Muscle layer of duodenum (tissue), 2 donors: ENCODE results near the gene GPRIN3.

ENCODE experiments used
- H3K27ac ChIP-seq: one replicate; pipeline ENCODE4 v1.7.0; 2013; ENCODE audit warnings: mild to moderate bottlenecking, low read length
- H3K27me3 ChIP-seq: one replicate; pipeline ENCODE4 v1.7.0; 2013; ENCODE audit warnings: low read depth, mild to moderate bottlenecking, control low read depth, low read length
- H3K36me3 ChIP-seq, 2 donors: one replicate each; pipeline ENCODE4 v1.7.0; 2013; ENCODE audit warnings: low read length in 2 of 2, control low read depth in 1 of 2, mild to moderate bottlenecking in 1 of 2; ENCODE audit not compliant: insufficient read depth in 2 of 2, control insufficient read depth in 1 of 2
- H3K4me1 ChIP-seq, 2 donors: one replicate each; pipeline ENCODE4 v1.7.0; 2013; ENCODE audit warnings: low read length in 2 of 2, mild to moderate bottlenecking in 2 of 2, control low read depth in 1 of 2, moderate library complexity in 1 of 2; ENCODE audit not compliant: insufficient read depth in 2 of 2, control insufficient read depth in 1 of 2
- H3K4me3 ChIP-seq, 2 donors: one replicate each; pipeline ENCODE4 v1.7.0; 2013; ENCODE audit warnings: low read length in 2 of 2, low read depth in 1 of 2, mild to moderate bottlenecking in 1 of 2
- H3K9me3 ChIP-seq, 2 donors: one replicate each; pipeline ENCODE4 v1.7.0; 2013; ENCODE audit warnings: low read length in 2 of 2, control low read depth in 1 of 2, mild to moderate bottlenecking in 1 of 2; ENCODE audit not compliant: control insufficient read depth in 1 of 2
- donor health status: healthy.

Gene GPRIN3

GRCh38 chr4:89334830-89335229, 27.2 kb upstream of the GPRIN3 start:
- H3K4me1 ChIP-seq = peaks cover 0 to 10% of the 10 kb centered on the region in 2 donors
- H3K9me3 ChIP-seq = no peaks in the 10 kb centered on the region
- H3K36me3 ChIP-seq = no peaks in the 10 kb centered on the region
- H3K4me3 ChIP-seq = no peak overlapping the region
- no peaks in the 10 kb centered on the region for H3K27me3 ChIP-seq
- H3K27ac ChIP-seq = no peak overlapping the region

GRCh38 chr4:89334311-89334710, 26.7 kb upstream of the GPRIN3 start:
- no peaks in the 10 kb centered on the region for H3K9me3 ChIP-seq
- H3K27me3 ChIP-seq = no peaks in the 10 kb centered on the region
- no peak overlapping the region for H3K4me3 ChIP-seq
- peaks cover 0 to 10% of the 10 kb centered on the region in 2 donors for H3K4me1 ChIP-seq
- H3K36me3 ChIP-seq = no peaks in the 10 kb centered on the region
- H3K27ac ChIP-seq = no peak overlapping the region

GRCh38 chr4:89331686-89332544, 24.3 kb upstream of the GPRIN3 start:
- H3K27me3 ChIP-seq = no peaks in the 10 kb centered on the region
- H3K4me3 ChIP-seq = no peak overlapping the region
- H3K27ac ChIP-seq = no peak overlapping the region
- H3K9me3 ChIP-seq = no peaks in the 10 kb centered on the region
- peaks cover 0 to 10% of the 10 kb centered on the region in 2 donors for H3K4me1 ChIP-seq
- H3K36me3 ChIP-seq = no peaks in the 10 kb centered on the region

- Histone ChIP-seq H3K4me3 (no peak overlapping the region), H3K27me3 (no peaks in the 10 kb centered on the region), H3K27ac (no peak overlapping the region), H3K9me3 (no peaks in the 10 kb centered on the region), H3K36me3 (no peaks in the 10 kb centered on the region), H3K4me1 (peaks cover 0 to 10% of the 10 kb centered on the region in 2 donors)
These were observed 23.6 kb upstream of the GPRIN3 start for GRCh38 chr4:89331197-89331596.

GRCh38 chr4:89329280-89329679, 21.7 kb upstream of the GPRIN3 start:
- Histone ChIP-seq H3K27me3 (no peaks in the 10 kb centered on the region), H3K36me3 (no peaks in the 10 kb centered on the region), H3K4me3 (no peak overlapping the region), H3K4me1 (peaks cover 0 to 4% of the 10 kb centered on the region in 2 donors), H3K9me3 (no peaks in the 10 kb centered on the region), H3K27ac (no peak overlapping the region)

- Histone ChIP-seq H3K4me1 (no peaks in the 10 kb centered on the region), H3K4me3 (no peak overlapping the region), H3K36me3 (no peaks in the 10 kb centered on the region), H3K27me3 (no peaks in the 10 kb centered on the region), H3K9me3 (no peaks in the 10 kb centered on the region), H3K27ac (no peak overlapping the region)
These were observed 17.1 kb upstream of the GPRIN3 start for GRCh38 chr4:89324671-89325070.

GRCh38 chr4:89322671-89323070, 15.1 kb upstream of the GPRIN3 start:
- Histone ChIP-seq H3K9me3 (no peaks in the 10 kb centered on the region), H3K4me3 (no peak overlapping the region), H3K36me3 (no peaks in the 10 kb centered on the region), H3K27ac (no peak overlapping the region), H3K27me3 (no peaks in the 10 kb centered on the region), H3K4me1 (no peaks in the 10 kb centered on the region)

GRCh38 chr4:89319756-89320155, 12.2 kb upstream of the GPRIN3 start:
- no peak overlapping the region for H3K27ac ChIP-seq
- H3K4me3 ChIP-seq = no peak overlapping the region
- no peaks in the 10 kb centered on the region for H3K27me3 ChIP-seq
- H3K4me1 ChIP-seq = no peaks in the 10 kb centered on the region
- H3K36me3 ChIP-seq = no peaks in the 10 kb centered on the region
- H3K9me3 ChIP-seq = no peaks in the 10 kb centered on the region

- no peaks in the 10 kb centered on the region for H3K9me3 ChIP-seq
- H3K4me3 ChIP-seq = no peak overlapping the region
- no peaks in the 10 kb centered on the region for H3K36me3 ChIP-seq
- no peak overlapping the region for H3K27ac ChIP-seq
- no peaks in the 10 kb centered on the region for H3K27me3 ChIP-seq
- H3K4me1 ChIP-seq = no peaks in the 10 kb centered on the region
These were observed 9.3 kb upstream of the GPRIN3 start for GRCh38 chr4:89316931-89317366.

- Histone ChIP-seq H3K4me3 (no peak overlapping the region), H3K4me1 (no peaks in the 10 kb centered on the region), H3K36me3 (no peaks in the 10 kb centered on the region), H3K27me3 (no peaks in the 10 kb centered on the region), H3K27ac (no peak overlapping the region), H3K9me3 (no peaks in the 10 kb centered on the region)
These were observed 8.6 kb upstream of the GPRIN3 start for GRCh38 chr4:89316211-89316610.

- Histone ChIP-seq H3K9me3 (no peaks in the 10 kb centered on the region), H3K27ac (no peak overlapping the region), H3K4me1 (no peaks in the 10 kb centered on the region), H3K27me3 (no peaks in the 10 kb centered on the region), H3K4me3 (no peak overlapping the region), H3K36me3 (no peaks in the 10 kb centered on the region)
These were observed 6.7 kb upstream of the GPRIN3 start for GRCh38 chr4:89314291-89314690.

- Histone ChIP-seq H3K9me3 (no peaks in the 10 kb centered on the region), H3K27ac (no peak overlapping the region), H3K27me3 (no peaks in the 10 kb centered on the region), H3K4me1 (peaks cover 0 to 9% of the 10 kb centered on the region in 2 donors), H3K4me3 (no peak overlapping the region), H3K36me3 (no peaks in the 10 kb centered on the region)
These were observed 4.5 kb upstream of the GPRIN3 start for GRCh38 chr4:89312066-89312465.
